Measurements from ENCODE around the gene IRF4.

GRCh38 chr6:378958-379409 is 12.6 kb upstream of the IRF4 start:
- TF ChIP-seq POLR2A (IDR thresholded peaks at IDR 0.05) = no peak
- TF ChIP-seq, protein P1, sequence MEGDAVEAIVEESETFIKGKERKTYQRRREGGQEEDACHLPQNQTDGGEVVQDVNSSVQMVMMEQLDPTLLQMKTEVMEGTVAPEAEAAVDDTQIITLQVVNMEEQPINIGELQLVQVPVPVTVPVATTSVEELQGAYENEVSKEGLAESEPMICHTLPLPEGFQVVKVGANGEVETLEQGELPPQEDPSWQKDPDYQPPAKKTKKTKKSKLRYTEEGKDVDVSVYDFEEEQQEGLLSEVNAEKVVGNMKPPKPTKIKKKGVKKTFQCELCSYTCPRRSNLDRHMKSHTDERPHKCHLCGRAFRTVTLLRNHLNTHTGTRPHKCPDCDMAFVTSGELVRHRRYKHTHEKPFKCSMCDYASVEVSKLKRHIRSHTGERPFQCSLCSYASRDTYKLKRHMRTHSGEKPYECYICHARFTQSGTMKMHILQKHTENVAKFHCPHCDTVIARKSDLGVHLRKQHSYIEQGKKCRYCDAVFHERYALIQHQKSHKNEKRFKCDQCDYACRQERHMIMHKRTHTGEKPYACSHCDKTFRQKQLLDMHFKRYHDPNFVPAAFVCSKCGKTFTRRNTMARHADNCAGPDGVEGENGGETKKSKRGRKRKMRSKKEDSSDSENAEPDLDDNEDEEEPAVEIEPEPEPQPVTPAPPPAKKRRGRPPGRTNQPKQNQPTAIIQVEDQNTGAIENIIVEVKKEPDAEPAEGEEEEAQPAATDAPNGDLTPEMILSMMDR (IDR thresholded peaks at IDR 0.05) = no peak

Measured in body of pancreas (tissue), 4 donors.